GM23248 (cell line): ENCODE measurements around the gene GJC3. TPM values are rescaled to one million over a fixed set of nuclear protein-coding genes. Genes with fewer than 3 reads are reported as not detected.
"Not testable (repeated sequence)": the region's sequence is repeated elsewhere in the genome, so short reads cannot be mapped to it uniquely, and the experiment has no call there.

ENCODE experiments used
- DNase-seq: peaks from one replicate; pipeline ENCODE4 v3.0.0-alpha.2; 2015
- H2AFZ ChIP-seq: fragments of 200-600 bp; sonication (generic); 2 replicates; pipeline ENCODE4 v1.6.1; 2016; ENCODE audit warnings: antibody characterized with exemption
- H3F3A ChIP-seq: fragments of 200-600 bp; sonication (generic); 2 replicates; pipeline ENCODE4 v1.6.1; 2016; ENCODE audit warnings: mild to moderate bottlenecking, antibody characterized with exemption, mixed run types; ENCODE audit not compliant: insufficient read depth
- H3K27ac ChIP-seq: fragments of 200-600 bp; sonication (generic); 2 replicates; pipeline ENCODE4 v1.5.1; 2016; ENCODE audit warnings: mild to moderate bottlenecking
- H3K27me3 ChIP-seq: fragments of 200-600 bp; sonication (generic); replicated peaks from 2 replicates; pipeline ENCODE4 v1.6.1; 2016; ENCODE audit warnings: mild to moderate bottlenecking; ENCODE audit not compliant: insufficient read depth
- H3K36me3 ChIP-seq: fragments of 200-600 bp; sonication (generic); 2 replicates; pipeline ENCODE4 v1.6.1; 2016; ENCODE audit warnings: low read depth, mild to moderate bottlenecking
- H3K4me1 ChIP-seq: fragments of 200-600 bp; sonication (generic); 2 replicates; pipeline ENCODE4 v1.6.1; 2016; ENCODE audit warnings: mild to moderate bottlenecking; ENCODE audit not compliant: insufficient read depth
- H3K4me2 ChIP-seq: fragments of 200-600 bp; sonication (generic); one replicate; pipeline ENCODE4 v1.6.1; 2016; ENCODE audit warnings: mild to moderate bottlenecking; ENCODE audit not compliant: unreplicated experiment
- H3K4me3 ChIP-seq: fragments of 200-600 bp; sonication (generic); 2 replicates; pipeline ENCODE4 v1.5.1; 2016; ENCODE audit warnings: mild to moderate bottlenecking
- H3K79me2 ChIP-seq: fragments of 200-600 bp; sonication (generic); 2 replicates; pipeline ENCODE4 v1.6.1; 2016; ENCODE audit warnings: mild to moderate bottlenecking; ENCODE audit not compliant: insufficient read depth
- H3K9ac ChIP-seq: fragments of 200-600 bp; sonication (generic); 2 replicates; pipeline ENCODE4 v1.6.1; 2016; ENCODE audit warnings: mild to moderate bottlenecking
- H3K9me2 ChIP-seq: fragments of 200-600 bp; sonication (generic); 2 replicates; pipeline ENCODE4 v1.6.1; 2016; ENCODE audit warnings: mixed run types, mild to moderate bottlenecking, moderate library complexity; ENCODE audit not compliant: insufficient read depth
- H3K9me3 ChIP-seq: fragments of 200-600 bp; sonication (generic); one replicate; pipeline ENCODE4 v1.6.1; 2017; ENCODE audit warnings: low read depth
- H4K20me1 ChIP-seq: fragments of 200-600 bp; sonication (generic); 2 replicates; pipeline ENCODE4 v1.6.0; 2016; ENCODE audit not compliant: insufficient read depth
- EZH2 ChIP-seq: fragments of 200-600 bp; sonication (generic); IDR thresholded peaks from 2 replicates; pipeline ENCODE4 v1.6.1; 2018; ENCODE audit warnings: antibody characterized with exemption, mild to moderate bottlenecking; ENCODE audit not compliant: insufficient read depth, poor library complexity, severe bottlenecking
- EZH2phosphoT487 ChIP-seq: fragments of 200-600 bp; sonication (generic); IDR thresholded peaks from 2 replicates; pipeline ENCODE4 v1.6.1; 2018; ENCODE audit warnings: antibody characterized with exemption, moderate library complexity, mild to moderate bottlenecking, low read depth; ENCODE audit not compliant: insufficient read depth
- WGBS, 2 experiments: methylation state at CpG; one replicate each; pipeline ENCODE4 v1.1.6; 2015 to 2017; ENCODE audit warnings: low lambda C conversion rate in 2 of 2, low coverage in 1 of 2; ENCODE audit errors: missing lambda C conversion rate in 2 of 2; 5-methylcytosine and 5-hydroxymethylcytosine counted together
- in situ Hi-C: fragments of 300-500 bp; cut with MboI; formaldehyde crosslinking; loops from 2 replicates; pipeline ENCODE4 v1.15.0; 2020
- polyA plus RNA-seq: library from polyadenylated mRNA; unstranded; fragments of >200 nt; fragmentation: Nextera tagmentation; extraction: Ambion mirVana; gene quantifications from 2 replicates; pipeline ENCODE4 v1.2.1, GENCODE V29; 2016
- total RNA-seq: library from RNA; depleted of rRNA; stranded (reverse); fragments of >200 nt; shearing (Covaris generic); gene quantifications from 2 replicates; pipeline ENCODE4 v1.2.3, GENCODE V29; 2014; rRNA removed

Gene GJC3, protein sequence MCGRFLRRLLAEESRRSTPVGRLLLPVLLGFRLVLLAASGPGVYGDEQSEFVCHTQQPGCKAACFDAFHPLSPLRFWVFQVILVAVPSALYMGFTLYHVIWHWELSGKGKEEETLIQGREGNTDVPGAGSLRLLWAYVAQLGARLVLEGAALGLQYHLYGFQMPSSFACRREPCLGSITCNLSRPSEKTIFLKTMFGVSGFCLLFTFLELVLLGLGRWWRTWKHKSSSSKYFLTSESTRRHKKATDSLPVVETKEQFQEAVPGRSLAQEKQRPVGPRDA
- total RNA-seq (not detected in 2 replicates), polyA plus RNA-seq (not detected in 2 replicates)

GRCh38 chr7:99928994-99929729 is at the start of gene GJC3:
Gene GJC3, minus strand, starts transcription at chr7:99929620. Its CDS starts 0 bp downstream, at chr7:99929620.
- H3K79me2 ChIP-seq, result no peaks in the 10 kb centered on the region
- H3K9ac ChIP-seq, result 0 out of 2 replicates have a peak within 1 kb of the TSS, but pooled peaks have one; percentile 13
- peaks cover 5% of the 10 kb centered on the region for H3K27me3 ChIP-seq
- H3K4me1 ChIP-seq, result no peaks in the 10 kb centered on the region
- peak within 1 kb of the TSS; percentile 62 for H3K4me2 ChIP-seq
- H3F3A ChIP-seq, result no peaks in the 10 kb centered on the region
- H2AFZ ChIP-seq, result peak within 1 kb of the TSS; percentile 63
- peak; percentile 78 for DNase-seq
- in situ Hi-C loops, result no loop called here
- no peaks in the 10 kb centered on the region for H3K9me2 ChIP-seq
- H3K9me3 ChIP-seq, result no peaks in the 10 kb centered on the region
- peak within 1 kb of the TSS; percentile 58 for H3K4me3 ChIP-seq
- no peaks in the 10 kb centered on the region for H3K36me3 ChIP-seq
- TF ChIP-seq EZH2phosphoT487, result no peak
- TF ChIP-seq EZH2, result no peak
- WGBS, 2 experiments, result 13 to 18% methylated on average over 21 to 22 of the region's 22 CpGs
- no peaks in the 10 kb centered on the region for H4K20me1 ChIP-seq
- H3K27ac ChIP-seq, result no peak within 1 kb of the TSS

- TF ChIP-seq EZH2, result no peak
- TF ChIP-seq EZH2phosphoT487, result no peak
- in situ Hi-C loops, result no loop called here
- no peaks in the 10 kb centered on the region for H3K4me1 ChIP-seq
- no peaks in the 10 kb centered on the region for H3F3A ChIP-seq
- no peak overlapping the region for H3K4me2 ChIP-seq
- no peaks in the 10 kb centered on the region for H3K9me2 ChIP-seq
- H3K9ac ChIP-seq, result no peak overlapping the region
- no peak overlapping the region for H3K27ac ChIP-seq
- WGBS, 2 experiments, result 78 to 82% methylated on average over 13 of the region's 13 CpGs
- no peaks in the 10 kb centered on the region for H3K36me3 ChIP-seq
- H3K9me3 ChIP-seq, result no peaks in the 10 kb centered on the region
- H3K79me2 ChIP-seq, result no peaks in the 10 kb centered on the region
- no peak for DNase-seq
- H3K27me3 ChIP-seq, result peaks cover 4% of the 10 kb centered on the region; the same call in 1 of the 2 replicates
- no peaks in the 10 kb centered on the region for H4K20me1 ChIP-seq
- no peak overlapping the region for H3K4me3 ChIP-seq
- no peak overlapping the region for H2AFZ ChIP-seq
Measured at GRCh38 chr7:99976626-99977025, 47.2 kb upstream of the GJC3 start.

DNA sequence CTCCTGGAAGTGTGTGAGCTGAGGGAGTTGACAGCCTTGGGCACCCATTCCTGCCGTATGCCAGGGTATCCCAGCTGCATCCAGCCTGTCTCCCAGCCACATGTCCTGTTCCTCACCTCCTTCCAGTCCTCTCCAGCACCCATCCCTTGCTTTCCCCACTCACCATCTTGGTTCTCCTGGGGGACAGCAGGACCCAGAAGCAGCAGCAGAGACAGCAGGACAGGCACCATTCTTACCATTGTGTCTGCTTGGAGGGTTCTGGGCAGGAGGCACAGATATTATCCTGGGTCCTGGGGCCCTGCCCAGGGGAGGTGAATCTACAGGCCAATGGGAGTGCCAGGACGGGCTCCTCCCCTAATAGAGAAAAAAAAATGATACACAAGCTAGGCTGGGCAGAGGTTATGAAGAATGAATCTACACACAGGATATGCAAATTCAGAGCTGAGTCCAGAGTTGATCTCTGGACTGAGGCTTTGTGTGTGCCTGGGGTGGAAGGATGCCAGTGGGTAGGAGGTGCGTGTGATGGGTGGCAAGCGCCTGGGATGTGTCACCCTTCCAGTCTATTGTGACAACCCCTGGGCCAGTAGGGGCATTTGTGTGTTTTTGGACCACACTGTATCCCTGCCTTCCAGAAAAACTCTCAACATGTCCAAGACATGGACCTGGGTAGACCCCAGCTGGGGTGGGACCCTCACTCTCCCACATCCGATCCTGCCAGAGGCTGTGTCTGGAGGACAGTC is 46.5 kb upstream of the GJC3 start, which contains the start of gene AZGP1:
Gene AZGP1 (minus strand): TSS at position 250 of the 740 bp plus-strand sequence. CDS start 11 bp downstream, at position 239.
- Histone ChIP-seq H4K20me1 (no peaks in the 10 kb centered on the region), H3K27ac (no peak within 1 kb of the TSS), H3F3A (no peaks in the 10 kb centered on the region), H2AFZ (no peak within 1 kb of the TSS), H3K9me2 (no peaks in the 10 kb centered on the region), H3K79me2 (no peaks in the 10 kb centered on the region), H3K4me3 (no peak within 1 kb of the TSS), H3K36me3 (no peaks in the 10 kb centered on the region), H3K4me2 (no peak within 1 kb of the TSS), H3K9ac (no peak within 1 kb of the TSS), H3K4me1 (no peaks in the 10 kb centered on the region), H3K27me3 (peaks cover 4% of the 10 kb centered on the region; the same call in 1 of the 2 replicates), H3K9me3 (no peaks in the 10 kb centered on the region)
- TF ChIP-seq EZH2phosphoT487 (no peak), EZH2 (no peak)
- 63 to 65% methylated on average over 5 of the region's 5 CpGs for WGBS, 2 experiments
- in situ Hi-C loops, result no loop called here
- DNase-seq, result peak; percentile 21

GRCh38 chr7:99974681-99975080 is 45.3 kb upstream of the GJC3 start:
- Histone ChIP-seq H3K4me3 (no peak overlapping the region), H3K9ac (no peak overlapping the region), H3K79me2 (no peaks in the 10 kb centered on the region), H3K27ac (no peak overlapping the region), H2AFZ (no peak overlapping the region), H4K20me1 (no peaks in the 10 kb centered on the region), H3K36me3 (no peaks in the 10 kb centered on the region), H3K27me3 (peaks cover 4% of the 10 kb centered on the region), H3K4me1 (no peaks in the 10 kb centered on the region), H3F3A (no peaks in the 10 kb centered on the region), H3K4me2 (no peak overlapping the region), H3K9me3 (no peaks in the 10 kb centered on the region), H3K9me2 (no peaks in the 10 kb centered on the region)
- TF ChIP-seq EZH2 (no peak), EZH2phosphoT487 (no peak)
- WGBS, 2 experiments, result 44 to 67% methylated on average over 1 of the region's 1 CpG
- no peak for DNase-seq
- in situ Hi-C loops, result no loop called here

DNA sequence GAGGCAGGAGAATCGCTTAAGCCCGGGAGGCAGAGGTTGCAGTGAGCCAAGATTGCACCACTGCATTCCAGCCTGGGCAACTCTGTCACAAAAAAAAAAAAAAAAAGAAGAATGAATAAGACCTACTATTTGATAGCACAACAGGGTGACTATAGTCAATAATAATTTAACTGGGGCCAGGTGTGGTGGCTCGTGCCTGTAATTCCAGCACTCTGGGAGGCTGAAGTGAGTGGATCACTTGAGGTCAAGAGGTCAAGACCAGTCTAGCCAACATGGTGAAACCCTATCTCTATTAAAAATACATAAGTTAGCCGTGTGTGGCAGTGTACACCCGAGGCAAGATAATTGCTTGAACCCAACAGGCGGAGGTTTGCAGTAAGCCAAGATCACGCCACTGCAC is 44.4 kb upstream of the GJC3 start:
- H3K79me2 ChIP-seq, H3K4me2 ChIP-seq, H3K36me3 ChIP-seq, H3K9me2 ChIP-seq, H3K9ac ChIP-seq, DNase-seq, H4K20me1 ChIP-seq, H3K27me3 ChIP-seq, in situ Hi-C loops, H3F3A ChIP-seq, H2AFZ ChIP-seq, H3K27ac ChIP-seq, H3K4me1 ChIP-seq, H3K4me3 ChIP-seq, H3K9me3 ChIP-seq: not testable (repeated sequence)
- 64 to 67% methylated on average over 7 of the region's 7 CpGs for WGBS, 2 experiments
